Measurements from ENCODE around the gene TPRG1L. TPM values are rescaled to one million over a fixed set of nuclear protein-coding genes. Genes with fewer than 3 reads are reported as not detected.

The TPRG1L gene
- total RNA-seq, 2 donors from 2014 or later, result 12.5 to 15.5 TPM

- H3K36me3 Mint-ChIP-seq (ENCODE audit: insufficient read depth in 2 of 2), result no peaks in the 10 kb centered on the region
- DNase-seq (no peak), ATAC-seq (replicated peaks in 1 of 2) (no peak)
- H3K27me3 Mint-ChIP-seq (ENCODE audit: low read depth), result no peaks in the 10 kb centered on the region
- no peak overlapping the region for H3K4me3 Mint-ChIP-seq
- no peaks in the 10 kb centered on the region for H3K4me1 Mint-ChIP-seq (ENCODE audit: low read depth)
- no peak overlapping the region for H3K27ac Mint-ChIP-seq
- no peaks in the 10 kb centered on the region for H3K9me3 Mint-ChIP-seq
These were observed 43.9 kb downstream of the TPRG1L start for GRCh38 chr1:3668585-3669300.

GRCh38 chr1:3669421-3669821 lies 44.6 kb downstream of the TPRG1L start:
- Mint-ChIP-seq H3K36me3 (ENCODE audit: insufficient read depth in 2 of 2) (no peaks in the 10 kb centered on the region), H3K9me3 (no peaks in the 10 kb centered on the region), H3K4me3 (no peak overlapping the region), H3K27me3 (ENCODE audit: low read depth) (no peaks in the 10 kb centered on the region), H3K27ac (no peak overlapping the region), H3K4me1 (ENCODE audit: low read depth) (no peaks in the 10 kb centered on the region)
- no peak for ATAC-seq (replicated peaks in 1 of 2)
- DNase-seq, result no peak

- no peak for DNase-seq
- H3K27me3 Mint-ChIP-seq (ENCODE audit: low read depth), result no peaks in the 10 kb centered on the region
- H3K4me3 Mint-ChIP-seq, result no peak overlapping the region
- no peaks in the 10 kb centered on the region for H3K4me1 Mint-ChIP-seq (ENCODE audit: low read depth)
- no peaks in the 10 kb centered on the region for H3K9me3 Mint-ChIP-seq
- H3K36me3 Mint-ChIP-seq (ENCODE audit: insufficient read depth in 2 of 2), result no peaks in the 10 kb centered on the region
- H3K27ac Mint-ChIP-seq, result no peak overlapping the region
- ATAC-seq (replicated peaks in 1 of 2), result no peak
These were observed 45.2 kb downstream of the TPRG1L start for GRCh38 chr1:3669971-3670431.

GRCh38 chr1:3670823-3671265 lies 46.0 kb downstream of the TPRG1L start:
- Mint-ChIP-seq H3K4me1 (ENCODE audit: low read depth) (no peaks in the 10 kb centered on the region), H3K9me3 (no peaks in the 10 kb centered on the region), H3K36me3 (ENCODE audit: insufficient read depth in 2 of 2) (no peaks in the 10 kb centered on the region), H3K27ac (no peak overlapping the region), H3K4me3 (no peak overlapping the region), H3K27me3 (ENCODE audit: low read depth) (no peaks in the 10 kb centered on the region)
- no peak for DNase-seq
- no peak for ATAC-seq (replicated peaks in 1 of 2)

GRCh38 chr1:3671371-3672180 lies 46.8 kb downstream of the TPRG1L start:
- no peaks in the 10 kb centered on the region for H3K4me1 Mint-ChIP-seq (ENCODE audit: low read depth)
- H3K27ac Mint-ChIP-seq, result no peak overlapping the region
- no peaks in the 10 kb centered on the region for H3K9me3 Mint-ChIP-seq
- H3K36me3 Mint-ChIP-seq (ENCODE audit: insufficient read depth in 2 of 2), result no peaks in the 10 kb centered on the region
- ATAC-seq (replicated peaks in 1 of 2), result no peak
- no peak overlapping the region for H3K4me3 Mint-ChIP-seq
- no peak for DNase-seq
- H3K27me3 Mint-ChIP-seq (ENCODE audit: low read depth), result no peaks in the 10 kb centered on the region

- ATAC-seq (replicated peaks in 1 of 2) (no peak), DNase-seq (no peak)
- Mint-ChIP-seq H3K27ac (no peak overlapping the region), H3K4me3 (no peak overlapping the region), H3K4me1 (ENCODE audit: low read depth) (peaks cover 7% of the 10 kb centered on the region), H3K36me3 (ENCODE audit: insufficient read depth in 2 of 2) (no peaks in the 10 kb centered on the region), H3K9me3 (no peaks in the 10 kb centered on the region), H3K27me3 (ENCODE audit: low read depth) (no peaks in the 10 kb centered on the region)
These were observed 47.6 kb downstream of the TPRG1L start for GRCh38 chr1:3672231-3672970.

- no peaks in the 10 kb centered on the region for H3K9me3 Mint-ChIP-seq
- no peaks in the 10 kb centered on the region for H3K27me3 Mint-ChIP-seq (ENCODE audit: low read depth)
- no peak for ATAC-seq (replicated peaks in 1 of 2)
- no peak for DNase-seq
- H3K27ac Mint-ChIP-seq, result no peak overlapping the region
- H3K36me3 Mint-ChIP-seq (ENCODE audit: insufficient read depth in 2 of 2), result no peaks in the 10 kb centered on the region
- H3K4me1 Mint-ChIP-seq (ENCODE audit: low read depth), result peaks cover 12% of the 10 kb centered on the region
- H3K4me3 Mint-ChIP-seq, result no peak overlapping the region
These were observed 48.2 kb downstream of the TPRG1L start for GRCh38 chr1:3672971-3673361.

GRCh38 chr1:3673381-3674099 lies 48.7 kb downstream of the TPRG1L start:
- ATAC-seq (replicated peaks in 1 of 2) (peak in 1 of 2 donors; percentile 15), DNase-seq (no peak)
- H3K36me3 Mint-ChIP-seq (ENCODE audit: insufficient read depth in 2 of 2), result no peaks in the 10 kb centered on the region
- peaks cover 15% of the 10 kb centered on the region for H3K4me1 Mint-ChIP-seq (ENCODE audit: low read depth)
- no peaks in the 10 kb centered on the region for H3K27me3 Mint-ChIP-seq (ENCODE audit: low read depth)
- no peaks in the 10 kb centered on the region for H3K9me3 Mint-ChIP-seq
- peak overlapping the region; percentile 18 to 25 for H3K4me3 Mint-ChIP-seq
- H3K27ac Mint-ChIP-seq, result peak overlapping the region; percentile 27

- no peak overlapping the region for H3K4me3 Mint-ChIP-seq
- H3K9me3 Mint-ChIP-seq, result no peaks in the 10 kb centered on the region
- H3K36me3 Mint-ChIP-seq (ENCODE audit: insufficient read depth in 2 of 2), result no peaks in the 10 kb centered on the region
- DNase-seq (no peak), ATAC-seq (replicated peaks in 1 of 2) (no peak)
- H3K27ac Mint-ChIP-seq, result no peak overlapping the region
- peaks cover 19% of the 10 kb centered on the region for H3K4me1 Mint-ChIP-seq (ENCODE audit: low read depth)
- peaks cover 4% of the 10 kb centered on the region for H3K27me3 Mint-ChIP-seq (ENCODE audit: low read depth)
These were observed 49.6 kb downstream of the TPRG1L start for GRCh38 chr1:3674100-3675094.

GRCh38 chr1:3675436-3675835 lies 50.6 kb downstream of the TPRG1L start:
- no peak for ATAC-seq (replicated peaks in 1 of 2)
- Mint-ChIP-seq H3K4me3 (no peak overlapping the region), H3K4me1 (ENCODE audit: low read depth) (peaks cover 21% of the 10 kb centered on the region), H3K27ac (no peak overlapping the region), H3K9me3 (no peaks in the 10 kb centered on the region), H3K36me3 (ENCODE audit: insufficient read depth in 2 of 2) (no peaks in the 10 kb centered on the region), H3K27me3 (ENCODE audit: low read depth) (peaks cover 11% of the 10 kb centered on the region)
- DNase-seq, result no peak

- peak in 1 of 2 donors; percentile 7 for DNase-seq
- H3K9me3 Mint-ChIP-seq, result no peaks in the 10 kb centered on the region
These were observed 52.0 kb downstream of the TPRG1L start for GRCh38 chr1:3676581-3677470.

More at GRCh38 chr1:3676581-3677470, 52.0 kb downstream of the TPRG1L start:
- Mint-ChIP-seq H3K27ac (no peak overlapping the region), H3K36me3 (ENCODE audit: insufficient read depth in 2 of 2) (no peaks in the 10 kb centered on the region), H3K4me1 (ENCODE audit: low read depth) (peaks cover 21% of the 10 kb centered on the region), H3K4me3 (no peak overlapping the region), H3K27me3 (ENCODE audit: low read depth) (peaks cover 11% of the 10 kb centered on the region)
- peak; percentile 62 to 69 for ATAC-seq (replicated peaks in 1 of 2)
